Lower lobe of right lung (tissue), 2 donors: ENCODE results near the gene HOXA10. TPM values are rescaled to one million over a fixed set of nuclear protein-coding genes. Genes with fewer than 3 reads are reported as not detected.

Experiments used
- ATAC-seq, 2 donors: fragments of 200-7000 bp; cut with Tn5 transposase; one replicate each; pipeline ENCODE4 v1.9.1; 2020 to 2022; ENCODE audit warnings: mild to moderate bottlenecking in 2 of 2, moderate library complexity in 2 of 2
- DNase-seq: peaks from one replicate; pipeline ENCODE4 v3.0.0-alpha.2; 2020
- H3K27ac ChIP-seq: fragments of 200-600 bp; one replicate; pipeline ENCODE4 v1.8.0; 2022
- H3K27me3 ChIP-seq: fragments of 200-600 bp; one replicate; pipeline ENCODE4 v1.8.0; 2022; ENCODE audit warnings: low read depth
- H3K36me3 ChIP-seq: fragments of 200-600 bp; one replicate; pipeline ENCODE4 v1.8.0; 2022; ENCODE audit warnings: mild to moderate bottlenecking
- H3K4me1 ChIP-seq: fragments of 200-600 bp; one replicate; pipeline ENCODE4 v1.8.0; 2022
- H3K4me3 ChIP-seq: fragments of 200-600 bp; one replicate; pipeline ENCODE4 v1.8.0; 2022; ENCODE audit warnings: mild to moderate bottlenecking
- H3K9me3 ChIP-seq: fragments of 200-600 bp; one replicate; pipeline ENCODE4 v1.8.0; 2022
- CTCF ChIP-seq: fragments of 200-600 bp; IDR thresholded peaks from one replicate; pipeline ENCODE4 v1.8.0; 2022; ENCODE audit warnings: antibody characterized with exemption, mild to moderate bottlenecking
- intact Hi-C: fragments of 100-400 bp; cut with DNase I; formaldehyde crosslinking; loops from one replicate; pipeline ENCODE4 v1.11.0; 2022
- total RNA-seq: library from RNA; stranded (reverse); fragmentation: NEBNext Ultra II Directional; extraction: Animal tissue kit (Norgen Biotek cat#: 25700); gene quantifications from one replicate; pipeline ENCODE4 v1.2.1, GENCODE V29; 2021
- donor health status: DM: no; HTN: yes; CAD: no; lungs with severe emphysema.

Gene HOXA10
- total RNA-seq, 1 donor from 2014 or later: 0.38 TPM

- intact Hi-C loops: no loop called here
- peaks cover 25% of the 10 kb centered on the region for H3K4me1 ChIP-seq
- H3K27me3 ChIP-seq: peaks cover 99% of the 10 kb centered on the region
- DNase-seq (no peak), ATAC-seq (no peak)
- no peaks in the 10 kb centered on the region for H3K36me3 ChIP-seq
- no peak for TF ChIP-seq CTCF
- no peaks in the 10 kb centered on the region for H3K9me3 ChIP-seq
- no peak overlapping the region for H3K4me3 ChIP-seq
- H3K27ac ChIP-seq: no peak overlapping the region
These were observed 3.7 kb upstream of the HOXA10 start for GRCh38 chr7:27177795-27178320.

GRCh38 chr7:27176962-27177794, 3.1 kb upstream of the HOXA10 start:
- H3K4me1 ChIP-seq: peaks cover 32% of the 10 kb centered on the region
- peak; percentile 34 for DNase-seq
- H3K4me3 ChIP-seq: no peak overlapping the region
- TF ChIP-seq CTCF: no peak
- intact Hi-C loops: no loop called here
- H3K27me3 ChIP-seq: peaks cover 99% of the 10 kb centered on the region
- no peaks in the 10 kb centered on the region for H3K36me3 ChIP-seq
- ATAC-seq: no peak
- no peaks in the 10 kb centered on the region for H3K9me3 ChIP-seq
- no peak overlapping the region for H3K27ac ChIP-seq

GRCh38 chr7:27176524-27176845, 2.4 kb upstream of the HOXA10 start:
- no peak for ATAC-seq
- H3K27me3 ChIP-seq: peaks cover 99% of the 10 kb centered on the region
- no peak for TF ChIP-seq CTCF
- H3K27ac ChIP-seq: no peak overlapping the region
- no peaks in the 10 kb centered on the region for H3K9me3 ChIP-seq
- intact Hi-C loops: no loop called here
- DNase-seq: no peak
- no peak overlapping the region for H3K4me3 ChIP-seq
- H3K36me3 ChIP-seq: no peaks in the 10 kb centered on the region
- H3K4me1 ChIP-seq: peaks cover 36% of the 10 kb centered on the region

GRCh38 chr7:27175626-27176523, 1.8 kb upstream of the HOXA10 start:
- Histone ChIP-seq H3K4me1 (peaks cover 36% of the 10 kb centered on the region), H3K27ac (no peak overlapping the region), H3K9me3 (no peaks in the 10 kb centered on the region), H3K36me3 (no peaks in the 10 kb centered on the region), H3K27me3 (peaks cover 100% of the 10 kb centered on the region), H3K4me3 (no peak overlapping the region)
- TF ChIP-seq CTCF: no peak
- no peak for ATAC-seq
- intact Hi-C loops: no loop called here
- peak; percentile 12 for DNase-seq

GRCh38 chr7:27174874-27175625, 930 bp upstream of the HOXA10 start:
- H3K27me3 ChIP-seq: peaks cover 100% of the 10 kb centered on the region
- DNase-seq (no peak), ATAC-seq (no peak)
- H3K4me1 ChIP-seq: peaks cover 38% of the 10 kb centered on the region
- no peak for TF ChIP-seq CTCF
- H3K36me3 ChIP-seq: no peaks in the 10 kb centered on the region
- H3K4me3 ChIP-seq: no peak overlapping the region
- H3K27ac ChIP-seq: no peak overlapping the region
- no peaks in the 10 kb centered on the region for H3K9me3 ChIP-seq
- intact Hi-C loops: no loop called here
